Measurements from ENCODE around the gene ITGAD.

ITGAD gene

DNA sequence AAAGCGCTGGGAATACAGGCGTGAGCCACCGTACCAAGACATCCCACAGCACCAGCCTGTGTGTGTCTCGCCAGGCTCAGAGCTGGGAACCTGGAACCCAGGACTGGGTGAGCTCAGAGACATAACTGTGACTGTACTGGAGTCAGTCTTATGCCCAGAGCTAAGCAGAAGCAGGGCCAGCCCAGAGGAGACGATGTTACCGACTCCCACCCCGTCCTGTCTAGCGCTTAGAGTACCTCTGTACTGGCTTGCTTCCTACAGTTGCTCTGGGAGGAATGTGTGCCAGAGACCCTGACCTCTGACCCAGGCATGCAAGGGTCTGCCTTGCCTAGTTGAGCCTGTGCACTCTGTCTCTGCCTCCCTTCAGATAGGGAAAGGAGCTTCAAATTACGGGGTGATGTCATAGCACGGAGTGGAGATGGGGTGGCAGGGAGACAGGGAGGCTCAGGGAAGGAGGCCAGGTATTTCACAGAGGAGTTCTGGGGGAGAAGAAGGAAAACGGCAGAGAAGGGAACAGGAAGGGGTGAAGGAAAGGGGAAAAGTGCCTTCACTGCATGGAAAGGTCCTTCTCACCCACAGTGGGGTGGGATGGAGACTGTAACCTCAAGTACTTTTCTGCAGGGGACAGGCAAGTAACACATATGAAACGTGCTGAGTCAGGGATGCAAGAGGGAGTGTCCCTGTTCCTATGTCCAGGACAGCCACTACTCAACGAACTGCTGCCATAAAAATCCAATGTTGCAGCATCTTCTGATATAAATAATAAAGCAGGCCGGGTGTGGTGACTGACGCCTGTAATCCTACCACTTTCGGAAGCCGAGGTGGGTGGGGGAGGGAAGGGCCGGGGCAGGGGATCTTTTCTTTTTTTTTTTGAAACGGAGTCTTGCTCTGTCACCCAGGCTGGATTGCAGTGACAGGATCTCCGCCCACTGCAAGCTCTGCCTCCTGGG lies 60.4 kb downstream of the ITGAD start:
- Histone ChIP-seq H3K9me3 (ENCODE audit: insufficient read depth, low read length) (no peaks in the 10 kb centered on the region), H3K4me3 (ENCODE audit: insufficient read depth, low read length, poor library complexity, severe bottlenecking) (no peak overlapping the region), H3K79me2 (ENCODE audit: insufficient read depth, low read length) (peaks cover 34% of the 10 kb centered on the region), H3K4me2 (ENCODE audit: low read depth, low read length, poor library complexity, severe bottlenecking) (no peak overlapping the region), H3K27ac (ENCODE audit: low read depth, low read length) (no peak overlapping the region), H2AFZ (ENCODE audit: low read depth, low read length, severe bottlenecking) (no peak overlapping the region), H3K9ac (ENCODE audit: low read length) (no peak overlapping the region), H3F3A (ENCODE audit: insufficient read depth) (0 out of 2 replicates have a peak, but pooled peaks cover 4% of the 10 kb centered on the region), H3K27me3 (ENCODE audit: low read length) (no peaks in the 10 kb centered on the region), H3K9me2 (replicated peaks; ENCODE audit: insufficient read depth, low read length) (no peaks in the 10 kb centered on the region), H4K20me1 (ENCODE audit: low read depth, low read length) (peaks cover 7% of the 10 kb centered on the region; the same call in 1 of the 2 replicates), H3K36me3 (ENCODE audit: low read length) (no peaks in the 10 kb centered on the region)
- TF ChIP-seq, protein P1, sequence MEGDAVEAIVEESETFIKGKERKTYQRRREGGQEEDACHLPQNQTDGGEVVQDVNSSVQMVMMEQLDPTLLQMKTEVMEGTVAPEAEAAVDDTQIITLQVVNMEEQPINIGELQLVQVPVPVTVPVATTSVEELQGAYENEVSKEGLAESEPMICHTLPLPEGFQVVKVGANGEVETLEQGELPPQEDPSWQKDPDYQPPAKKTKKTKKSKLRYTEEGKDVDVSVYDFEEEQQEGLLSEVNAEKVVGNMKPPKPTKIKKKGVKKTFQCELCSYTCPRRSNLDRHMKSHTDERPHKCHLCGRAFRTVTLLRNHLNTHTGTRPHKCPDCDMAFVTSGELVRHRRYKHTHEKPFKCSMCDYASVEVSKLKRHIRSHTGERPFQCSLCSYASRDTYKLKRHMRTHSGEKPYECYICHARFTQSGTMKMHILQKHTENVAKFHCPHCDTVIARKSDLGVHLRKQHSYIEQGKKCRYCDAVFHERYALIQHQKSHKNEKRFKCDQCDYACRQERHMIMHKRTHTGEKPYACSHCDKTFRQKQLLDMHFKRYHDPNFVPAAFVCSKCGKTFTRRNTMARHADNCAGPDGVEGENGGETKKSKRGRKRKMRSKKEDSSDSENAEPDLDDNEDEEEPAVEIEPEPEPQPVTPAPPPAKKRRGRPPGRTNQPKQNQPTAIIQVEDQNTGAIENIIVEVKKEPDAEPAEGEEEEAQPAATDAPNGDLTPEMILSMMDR (IDR thresholded peaks at IDR 0.05; ENCODE audit: insufficient read depth, low read length, poor library complexity, severe bottlenecking): no peak
- TF ChIP-seq EZH2phosphoT487 (conservative IDR thresholded peaks at IDR 0.05; ENCODE audit: low read length): no peak

DNA sequence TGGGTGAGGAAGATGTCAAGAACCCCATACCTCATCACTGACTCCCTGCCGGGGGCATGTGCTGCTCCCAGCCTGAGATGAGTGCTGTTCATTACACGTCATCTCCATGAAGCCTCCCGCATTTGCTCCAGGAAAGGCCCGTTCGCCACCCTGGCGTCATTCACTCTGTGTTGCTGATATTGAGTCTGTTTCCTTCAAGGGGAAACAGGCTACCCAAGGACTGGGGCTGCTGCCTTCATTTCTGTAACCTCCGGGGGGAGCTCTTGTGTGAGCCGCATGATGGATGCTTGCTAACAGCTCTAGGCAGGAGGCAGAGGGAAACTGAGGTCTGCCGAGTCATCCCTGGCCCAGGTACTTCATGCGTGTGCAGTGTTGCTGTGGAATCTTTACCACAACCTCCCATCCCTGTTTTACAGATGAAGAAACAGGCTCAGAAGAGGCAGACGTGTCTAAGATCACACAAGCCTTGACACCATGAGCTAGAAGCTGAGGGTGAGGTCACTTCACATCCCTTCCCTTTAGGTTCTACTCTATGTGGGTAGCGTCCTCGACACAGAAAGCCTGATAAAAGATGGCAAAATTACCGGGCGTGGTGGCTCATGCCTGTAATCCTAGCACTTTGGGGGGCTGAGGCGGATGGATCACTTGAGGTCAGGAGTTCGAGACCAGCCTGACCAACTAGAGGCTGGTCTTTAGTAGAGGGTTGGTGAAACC lies 62.6 kb downstream of the ITGAD start:
- peaks cover 11% of the 10 kb centered on the region; the same call in 1 of the 2 replicates for H4K20me1 ChIP-seq (ENCODE audit: low read depth, low read length)
- H3F3A ChIP-seq (ENCODE audit: insufficient read depth): 0 out of 2 replicates have a peak, but pooled peaks cover 8% of the 10 kb centered on the region
- H3K9ac ChIP-seq (ENCODE audit: low read length): no peak overlapping the region
- no peaks in the 10 kb centered on the region for H3K27me3 ChIP-seq (ENCODE audit: low read length)
- peak overlapping the region; percentile 15 for H3K4me2 ChIP-seq (ENCODE audit: low read depth, low read length, poor library complexity, severe bottlenecking)
- no peak overlapping the region for H3K27ac ChIP-seq (ENCODE audit: low read depth, low read length)
- no peak overlapping the region for H3K4me3 ChIP-seq (ENCODE audit: insufficient read depth, low read length, poor library complexity, severe bottlenecking)
- H2AFZ ChIP-seq (ENCODE audit: low read depth, low read length, severe bottlenecking): no peak overlapping the region
- H3K79me2 ChIP-seq (ENCODE audit: insufficient read depth, low read length): peaks cover 38% of the 10 kb centered on the region
- H3K9me3 ChIP-seq (ENCODE audit: insufficient read depth, low read length): no peaks in the 10 kb centered on the region
- no peaks in the 10 kb centered on the region for H3K36me3 ChIP-seq (ENCODE audit: low read length)
- TF ChIP-seq, protein P1 (IDR thresholded peaks at IDR 0.05; ENCODE audit: insufficient read depth, low read length, poor library complexity, severe bottlenecking): peak; percentile 58
- no peak for TF ChIP-seq EZH2phosphoT487 (conservative IDR thresholded peaks at IDR 0.05; ENCODE audit: low read length)
- H3K9me2 ChIP-seq (replicated peaks; ENCODE audit: insufficient read depth, low read length): no peaks in the 10 kb centered on the region

DNA sequence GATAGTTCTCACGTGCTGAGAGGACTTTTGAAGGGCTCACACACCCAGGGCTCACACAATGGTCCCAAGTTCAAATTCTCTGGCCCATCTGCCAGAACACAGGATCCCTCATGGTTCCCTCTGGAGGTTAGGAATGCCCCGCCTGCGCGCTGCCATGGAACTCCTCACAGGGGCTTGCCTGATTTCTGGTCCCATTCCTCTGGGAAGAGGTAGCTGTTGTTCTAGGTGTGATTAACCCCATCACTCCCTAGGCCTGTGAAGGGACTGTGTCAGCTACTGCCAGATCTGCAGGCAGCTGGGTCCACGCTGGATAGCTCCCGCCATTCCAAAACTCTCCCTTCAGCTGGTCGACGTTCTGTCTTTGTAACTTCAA lies 63.8 kb downstream of the ITGAD start:
- Histone ChIP-seq H3K36me3 (ENCODE audit: low read length) (no peaks in the 10 kb centered on the region), H2AFZ (ENCODE audit: low read depth, low read length, severe bottlenecking) (no peak overlapping the region), H3K27ac (ENCODE audit: low read depth, low read length) (no peak overlapping the region), H4K20me1 (ENCODE audit: low read depth, low read length) (peaks cover 11% of the 10 kb centered on the region; the same call in 1 of the 2 replicates), H3K9me3 (ENCODE audit: insufficient read depth, low read length) (no peaks in the 10 kb centered on the region), H3K4me3 (ENCODE audit: insufficient read depth, low read length, poor library complexity, severe bottlenecking) (no peak overlapping the region), H3F3A (ENCODE audit: insufficient read depth) (0 out of 2 replicates have a peak, but pooled peaks cover 8% of the 10 kb centered on the region), H3K9me2 (replicated peaks; ENCODE audit: insufficient read depth, low read length) (no peaks in the 10 kb centered on the region), H3K27me3 (ENCODE audit: low read length) (no peaks in the 10 kb centered on the region), H3K4me2 (ENCODE audit: low read depth, low read length, poor library complexity, severe bottlenecking) (peak overlapping the region; percentile 79), H3K9ac (ENCODE audit: low read length) (no peak overlapping the region), H3K79me2 (ENCODE audit: insufficient read depth, low read length) (peaks cover 38% of the 10 kb centered on the region)
- TF ChIP-seq EZH2phosphoT487 (conservative IDR thresholded peaks at IDR 0.05; ENCODE audit: low read length): no peak
- TF ChIP-seq, protein P1 (IDR thresholded peaks at IDR 0.05; ENCODE audit: insufficient read depth, low read length, poor library complexity, severe bottlenecking): no peak
